Effector memory CD4-positive, alpha-beta T cell (primary cell): ENCODE results near the gene ALKAL2.

Experiments used
- DNase-seq, 3 donors: peaks; one replicate each; pipeline ENCODE4 v3.0.0-alpha.2; 2020
- H3K27ac ChIP-seq: 2 replicates; pipeline ENCODE4 v1.7.0; 2013; ENCODE audit warnings: mild to moderate bottlenecking, low read length, moderate library complexity; ENCODE audit not compliant: insufficient read depth, poor library complexity, severe bottlenecking
- H3K27me3 ChIP-seq: replicated peaks from 2 replicates; pipeline ENCODE4 v1.7.0; 2013; ENCODE audit warnings: mild to moderate bottlenecking, low read length; ENCODE audit not compliant: insufficient read depth, control insufficient read depth, poor library complexity, severe bottlenecking
- H3K36me3 ChIP-seq: 2 replicates; pipeline ENCODE4 v1.7.0; 2013; ENCODE audit warnings: mild to moderate bottlenecking, low read length, moderate library complexity; ENCODE audit not compliant: control insufficient read depth, insufficient read depth
- H3K4me1 ChIP-seq: 2 replicates; pipeline ENCODE4 v1.7.0; 2013; ENCODE audit warnings: low read length, mild to moderate bottlenecking; ENCODE audit not compliant: control insufficient read depth, insufficient read depth, poor library complexity, severe bottlenecking
- H3K4me3 ChIP-seq: 2 replicates; pipeline ENCODE4 v1.7.0; 2013; ENCODE audit warnings: low read length, low read depth, mild to moderate bottlenecking; ENCODE audit not compliant: insufficient read depth, poor library complexity, severe bottlenecking
- H3K9me3 ChIP-seq: 2 replicates; pipeline ENCODE4 v1.7.0; 2013; ENCODE audit warnings: mild to moderate bottlenecking, low read length, moderate library complexity; ENCODE audit not compliant: control insufficient read depth

The ALKAL2 gene

DNA sequence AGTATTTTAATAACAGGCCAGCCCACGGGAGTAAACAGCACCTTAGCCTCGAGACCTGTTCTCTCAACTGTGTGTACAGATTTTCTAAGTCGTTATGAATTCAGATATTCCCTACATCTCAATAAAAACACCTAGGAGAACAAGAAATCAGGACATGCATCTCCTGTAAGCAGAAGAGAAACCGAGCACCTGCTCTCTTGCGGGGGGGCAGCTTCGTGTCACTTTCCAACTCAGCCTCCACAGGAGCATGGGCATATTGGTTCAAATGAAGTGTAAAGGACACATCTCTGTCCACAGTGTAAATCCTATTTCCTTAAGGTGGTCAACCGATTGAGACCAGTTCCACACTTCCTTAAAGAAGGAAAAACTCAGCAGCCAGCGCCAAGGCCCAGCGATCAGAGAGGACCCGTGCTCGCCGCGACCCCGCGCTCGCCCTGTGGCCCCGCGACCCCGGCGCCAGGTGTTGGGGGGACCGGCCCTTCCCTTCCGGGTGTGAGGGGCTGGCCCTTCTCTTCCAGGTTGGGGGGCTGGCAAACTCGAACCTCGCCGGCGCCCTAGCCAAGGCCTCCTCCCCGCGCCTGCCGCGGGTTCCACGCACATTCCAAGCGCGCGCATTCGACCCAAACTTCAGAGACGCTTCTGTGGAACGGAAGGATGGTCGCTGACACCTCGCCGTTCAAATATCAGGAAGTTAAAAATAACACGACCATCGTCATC, 24.7 kb downstream of the ALKAL2 start:
- peak overlapping the region; percentile 71 for H3K4me3 ChIP-seq
- H3K27ac ChIP-seq = peak overlapping the region; percentile 90
- DNase-seq = no peak
- H3K36me3 ChIP-seq = no peaks in the 10 kb centered on the region
- H3K9me3 ChIP-seq = peaks cover 4% of the 10 kb centered on the region
- no peaks in the 10 kb centered on the region for H3K4me1 ChIP-seq
- no peaks in the 10 kb centered on the region for H3K27me3 ChIP-seq

DNA sequence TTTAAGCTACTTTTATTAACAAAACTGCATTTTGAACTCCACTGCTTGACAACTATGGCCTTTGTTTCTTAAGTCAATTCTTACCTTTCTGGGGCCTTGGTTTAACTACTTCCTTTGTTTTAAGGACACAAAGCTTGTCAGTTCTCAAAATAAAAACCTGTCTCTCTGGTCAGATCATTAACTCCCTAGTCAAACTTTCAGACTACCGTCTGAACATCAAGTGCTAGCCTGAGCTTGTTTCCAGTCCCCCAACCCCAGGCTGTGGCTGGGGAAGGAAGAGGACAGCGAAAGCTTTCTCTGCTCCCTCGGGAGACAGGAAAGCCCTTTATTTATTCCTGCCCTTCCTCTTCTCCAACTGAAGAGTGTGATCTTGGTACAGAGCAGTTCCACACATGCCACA, 25.8 kb downstream of the ALKAL2 start:
- DNase-seq = no peak
- Histone ChIP-seq H3K4me1 (no peaks in the 10 kb centered on the region), H3K27me3 (no peaks in the 10 kb centered on the region), H3K27ac (no peak overlapping the region), H3K4me3 (no peak overlapping the region), H3K9me3 (peaks cover 4% of the 10 kb centered on the region), H3K36me3 (no peaks in the 10 kb centered on the region)

DNA sequence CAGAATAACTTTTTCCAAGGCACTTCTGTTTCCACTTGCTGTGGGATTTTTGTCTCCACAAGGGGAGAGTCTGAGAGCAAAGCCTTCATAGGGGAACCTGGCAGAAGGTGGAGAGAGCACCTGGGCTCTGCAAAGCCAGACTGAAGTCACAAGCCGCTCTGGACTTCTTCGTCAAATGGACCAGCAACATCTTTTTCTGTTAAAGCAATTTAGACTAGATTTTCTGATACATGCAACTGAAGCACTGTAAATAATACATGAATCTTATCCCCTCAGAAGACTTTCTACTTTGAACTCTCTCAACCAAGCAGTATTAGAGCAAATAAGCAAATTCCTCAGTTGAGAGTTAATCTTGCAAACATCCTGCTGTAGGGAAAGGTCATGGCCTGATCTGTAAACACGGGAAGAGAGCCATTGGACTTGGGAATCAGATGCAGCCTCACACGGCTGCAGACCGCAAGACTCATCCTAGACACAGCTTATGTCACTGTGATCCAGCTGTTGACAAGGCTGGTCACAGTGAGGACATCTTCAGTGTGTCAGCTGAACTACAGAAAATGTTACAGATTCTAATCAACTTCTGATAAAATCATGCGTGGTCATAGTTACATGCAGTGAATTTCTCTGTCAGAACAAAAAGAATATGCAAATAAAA, 27.3 kb downstream of the ALKAL2 start:
- Histone ChIP-seq H3K27me3 (no peaks in the 10 kb centered on the region), H3K36me3 (no peaks in the 10 kb centered on the region), H3K9me3 (peaks cover 4% of the 10 kb centered on the region), H3K4me1 (no peaks in the 10 kb centered on the region), H3K27ac (no peak overlapping the region), H3K4me3 (no peak overlapping the region)
- DNase-seq = no peak

DNA sequence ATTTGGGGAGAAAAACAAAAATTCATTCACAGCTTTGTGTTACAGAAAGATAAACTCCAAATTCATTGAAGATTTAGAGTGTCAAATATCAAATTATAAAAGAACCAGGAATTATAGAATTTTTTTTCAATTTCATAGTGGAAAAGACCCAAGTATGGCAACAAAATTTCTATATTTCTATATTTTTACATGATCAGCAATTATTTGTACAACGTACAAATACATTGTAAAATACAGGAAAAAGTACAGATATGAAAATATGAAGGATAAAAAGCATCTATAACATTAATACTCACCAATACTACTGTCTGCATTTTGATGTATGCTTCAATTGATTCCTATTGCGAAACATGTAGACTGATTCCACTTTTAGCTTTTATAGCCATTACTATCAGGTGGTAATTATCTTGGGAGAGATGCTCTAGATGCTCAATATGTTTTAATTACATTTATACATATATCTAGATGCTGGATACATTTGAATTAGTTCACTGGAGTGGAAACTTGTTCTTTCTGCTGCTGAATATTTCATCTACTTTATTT, 28.0 kb downstream of the ALKAL2 start:
- H3K27me3 ChIP-seq = no peaks in the 10 kb centered on the region
- no peak overlapping the region for H3K4me3 ChIP-seq
- no peaks in the 10 kb centered on the region for H3K36me3 ChIP-seq
- no peak for DNase-seq
- H3K4me1 ChIP-seq = no peaks in the 10 kb centered on the region
- peaks cover 4% of the 10 kb centered on the region for H3K9me3 ChIP-seq
- H3K27ac ChIP-seq = no peak overlapping the region

DNA sequence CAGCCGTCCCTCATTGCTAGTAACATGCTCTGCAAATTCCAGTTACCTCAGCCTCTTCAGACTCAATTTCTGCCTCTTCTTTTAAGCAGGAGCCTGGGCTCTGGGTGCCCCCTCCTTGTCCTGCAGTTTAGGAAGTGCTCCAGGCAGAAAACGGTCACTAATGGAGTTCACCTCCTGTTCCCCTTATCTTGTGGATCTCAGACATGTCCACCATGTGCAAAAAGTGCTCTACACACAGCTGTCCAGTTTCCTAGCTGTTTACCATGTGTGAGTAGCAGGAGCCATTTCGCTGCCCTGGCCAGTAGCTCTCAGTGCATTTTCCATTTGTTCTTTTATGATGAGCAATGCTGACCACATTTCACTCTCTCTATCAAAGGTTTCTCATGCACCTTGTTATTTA, 29.0 kb downstream of the ALKAL2 start:
- H3K9me3 ChIP-seq = peaks cover 4% of the 10 kb centered on the region
- H3K4me1 ChIP-seq = no peaks in the 10 kb centered on the region
- H3K27me3 ChIP-seq = no peaks in the 10 kb centered on the region
- no peak for DNase-seq
- no peaks in the 10 kb centered on the region for H3K36me3 ChIP-seq
- H3K27ac ChIP-seq = no peak overlapping the region
- no peak overlapping the region for H3K4me3 ChIP-seq

DNA sequence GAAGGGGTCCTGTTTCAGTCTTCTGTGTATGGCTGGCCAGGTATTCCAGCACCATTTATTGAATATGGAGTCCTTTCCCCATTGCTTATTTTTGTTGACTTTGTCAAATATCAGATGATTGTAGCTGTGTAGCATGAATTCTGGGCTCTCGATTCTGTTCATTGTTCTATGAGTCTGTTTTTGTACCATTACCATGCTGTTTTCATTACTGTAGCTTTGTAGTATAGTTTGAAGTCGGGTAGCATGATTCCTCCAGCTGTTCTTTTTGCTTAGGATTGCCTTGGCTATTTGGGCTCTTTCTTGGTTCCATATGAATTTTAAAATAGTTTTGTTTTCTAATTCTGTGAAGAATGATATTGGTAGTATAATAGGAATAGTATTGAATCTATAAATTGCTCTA, 30.0 kb downstream of the ALKAL2 start:
- Histone ChIP-seq H3K9me3 (peaks cover 4% of the 10 kb centered on the region), H3K27ac (no peak overlapping the region), H3K27me3 (no peaks in the 10 kb centered on the region), H3K4me3 (no peak overlapping the region), H3K4me1 (no peaks in the 10 kb centered on the region), H3K36me3 (no peaks in the 10 kb centered on the region)
- DNase-seq = no peak

DNA sequence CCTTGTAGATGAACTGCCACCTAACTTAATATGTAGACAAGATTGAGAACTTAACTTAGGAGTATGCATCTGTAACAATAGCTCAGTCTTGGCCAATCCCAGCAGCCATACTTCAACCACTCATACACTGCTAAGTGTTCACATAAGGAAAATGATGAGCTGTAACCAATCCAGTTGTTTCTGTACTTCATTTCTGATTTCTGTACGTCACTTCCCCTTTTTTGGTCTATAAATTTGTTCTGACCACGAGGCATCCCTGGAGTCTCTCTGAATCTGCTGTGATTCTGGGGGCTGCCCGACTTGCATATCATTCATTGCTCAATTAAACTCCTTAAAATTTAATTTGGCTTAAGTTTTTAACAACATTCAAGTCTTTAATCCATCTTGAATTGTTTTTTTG, 30.5 kb downstream of the ALKAL2 start:
- H3K4me1 ChIP-seq = no peaks in the 10 kb centered on the region
- H3K36me3 ChIP-seq = no peaks in the 10 kb centered on the region
- no peaks in the 10 kb centered on the region for H3K27me3 ChIP-seq
- H3K9me3 ChIP-seq = peaks cover 4% of the 10 kb centered on the region
- no peak for DNase-seq
- no peak overlapping the region for H3K27ac ChIP-seq
- H3K4me3 ChIP-seq = no peak overlapping the region

DNA sequence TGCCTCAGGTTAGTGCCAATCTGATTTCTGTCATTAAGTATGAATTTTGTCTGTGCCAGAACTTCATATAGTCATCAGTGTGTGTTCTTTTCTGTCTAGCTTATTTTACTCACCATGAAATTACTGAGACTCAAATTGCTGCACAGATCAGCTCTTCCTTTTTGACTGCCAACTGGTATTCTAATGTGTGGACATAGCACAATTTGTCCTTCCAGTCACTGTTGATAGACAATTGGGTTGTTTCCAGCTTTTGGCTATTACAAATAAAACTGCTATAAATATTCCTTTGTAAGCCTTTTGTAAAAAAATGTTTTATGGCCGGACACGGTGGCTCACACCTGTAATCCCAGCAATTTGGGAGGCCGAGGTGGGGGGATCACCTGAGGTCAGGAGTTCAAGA, 31.8 kb downstream of the ALKAL2 start:
- no peaks in the 10 kb centered on the region for H3K4me1 ChIP-seq
- DNase-seq = no peak
- no peaks in the 10 kb centered on the region for H3K36me3 ChIP-seq
- peaks cover 4% of the 10 kb centered on the region for H3K9me3 ChIP-seq
- H3K27me3 ChIP-seq = no peaks in the 10 kb centered on the region
- H3K4me3 ChIP-seq = no peak overlapping the region
- H3K27ac ChIP-seq = no peak overlapping the region

DNA sequence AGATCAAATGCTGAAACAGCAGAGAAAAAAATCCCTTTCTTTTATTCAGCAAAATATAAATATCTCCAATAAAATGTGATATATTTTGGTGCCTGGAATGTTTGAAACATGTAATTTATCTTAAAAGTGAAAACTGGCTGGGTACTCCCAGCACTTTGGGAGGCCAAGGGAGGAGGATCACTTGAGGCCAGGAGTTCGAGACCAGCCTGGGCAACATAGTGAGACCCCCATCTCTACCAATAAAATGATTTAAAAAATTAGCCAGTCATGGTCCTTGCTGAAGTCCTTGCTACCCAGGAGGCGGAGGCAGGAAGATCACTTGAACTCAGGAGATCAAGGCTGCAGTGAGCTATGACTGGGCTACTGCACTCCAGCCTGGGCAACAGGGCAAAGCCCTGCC, 32.7 kb downstream of the ALKAL2 start:
- DNase-seq = no peak
- H3K36me3 ChIP-seq = no peaks in the 10 kb centered on the region
- H3K27ac ChIP-seq = no peak overlapping the region
- peaks cover 4% of the 10 kb centered on the region for H3K9me3 ChIP-seq
- no peaks in the 10 kb centered on the region for H3K4me1 ChIP-seq
- H3K4me3 ChIP-seq = no peak overlapping the region
- no peaks in the 10 kb centered on the region for H3K27me3 ChIP-seq

DNA sequence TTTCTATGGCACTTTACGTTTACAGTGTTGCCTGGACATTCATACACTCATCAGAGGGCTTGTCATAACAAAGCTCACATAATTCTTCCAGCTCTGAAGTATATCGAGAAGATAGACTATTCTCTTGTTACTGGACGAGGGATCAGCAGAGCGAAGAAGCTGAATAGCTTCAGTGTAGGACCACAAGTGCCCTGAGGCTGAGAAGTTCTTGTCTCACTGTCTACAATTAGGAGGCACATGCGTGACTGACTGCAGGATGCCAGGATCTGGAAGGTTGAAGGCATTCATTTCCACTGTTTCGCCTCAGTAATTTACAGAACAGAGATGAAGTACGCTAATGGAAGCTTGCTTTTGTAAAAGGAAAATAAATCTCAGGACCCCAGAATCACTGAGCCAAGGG, 33.6 kb downstream of the ALKAL2 start:
- no peak overlapping the region for H3K4me3 ChIP-seq
- no peak for DNase-seq

More for the DNA sequence above, 33.6 kb downstream of the ALKAL2 start:
- no peaks in the 10 kb centered on the region for H3K27me3 ChIP-seq
- no peaks in the 10 kb centered on the region for H3K4me1 ChIP-seq
- no peak overlapping the region for H3K27ac ChIP-seq
- peaks cover 4% of the 10 kb centered on the region for H3K9me3 ChIP-seq
- H3K36me3 ChIP-seq = no peaks in the 10 kb centered on the region
